GM23248 (cell line): ENCODE results near the gene CAMTA1. TPM values are rescaled to one million over a fixed set of nuclear protein-coding genes. Genes with fewer than 3 reads are reported as not detected.

Experiments used
- DNase-seq: peaks from one replicate; pipeline ENCODE4 v3.0.0-alpha.2; 2015
- H2AFZ ChIP-seq: fragments of 200-600 bp; sonication (generic); 2 replicates; pipeline ENCODE4 v1.6.1; 2016; ENCODE audit warnings: antibody characterized with exemption
- H3F3A ChIP-seq: fragments of 200-600 bp; sonication (generic); 2 replicates; pipeline ENCODE4 v1.6.1; 2016; ENCODE audit warnings: mild to moderate bottlenecking, antibody characterized with exemption, mixed run types; ENCODE audit not compliant: insufficient read depth
- H3K27ac ChIP-seq: fragments of 200-600 bp; sonication (generic); 2 replicates; pipeline ENCODE4 v1.5.1; 2016; ENCODE audit warnings: mild to moderate bottlenecking
- H3K27me3 ChIP-seq: fragments of 200-600 bp; sonication (generic); replicated peaks from 2 replicates; pipeline ENCODE4 v1.6.1; 2016; ENCODE audit warnings: mild to moderate bottlenecking; ENCODE audit not compliant: insufficient read depth
- H3K36me3 ChIP-seq: fragments of 200-600 bp; sonication (generic); 2 replicates; pipeline ENCODE4 v1.6.1; 2016; ENCODE audit warnings: low read depth, mild to moderate bottlenecking
- H3K4me1 ChIP-seq: fragments of 200-600 bp; sonication (generic); 2 replicates; pipeline ENCODE4 v1.6.1; 2016; ENCODE audit warnings: mild to moderate bottlenecking; ENCODE audit not compliant: insufficient read depth
- H3K4me2 ChIP-seq: fragments of 200-600 bp; sonication (generic); one replicate; pipeline ENCODE4 v1.6.1; 2016; ENCODE audit warnings: mild to moderate bottlenecking; ENCODE audit not compliant: unreplicated experiment
- H3K4me3 ChIP-seq: fragments of 200-600 bp; sonication (generic); 2 replicates; pipeline ENCODE4 v1.5.1; 2016; ENCODE audit warnings: mild to moderate bottlenecking
- H3K79me2 ChIP-seq: fragments of 200-600 bp; sonication (generic); 2 replicates; pipeline ENCODE4 v1.6.1; 2016; ENCODE audit warnings: mild to moderate bottlenecking; ENCODE audit not compliant: insufficient read depth
- H3K9ac ChIP-seq: fragments of 200-600 bp; sonication (generic); 2 replicates; pipeline ENCODE4 v1.6.1; 2016; ENCODE audit warnings: mild to moderate bottlenecking
- H3K9me2 ChIP-seq: fragments of 200-600 bp; sonication (generic); 2 replicates; pipeline ENCODE4 v1.6.1; 2016; ENCODE audit warnings: mixed run types, mild to moderate bottlenecking, moderate library complexity; ENCODE audit not compliant: insufficient read depth
- H3K9me3 ChIP-seq: fragments of 200-600 bp; sonication (generic); one replicate; pipeline ENCODE4 v1.6.1; 2017; ENCODE audit warnings: low read depth
- H4K20me1 ChIP-seq: fragments of 200-600 bp; sonication (generic); 2 replicates; pipeline ENCODE4 v1.6.0; 2016; ENCODE audit not compliant: insufficient read depth
- EZH2 ChIP-seq: fragments of 200-600 bp; sonication (generic); IDR thresholded peaks from 2 replicates; pipeline ENCODE4 v1.6.1; 2018; ENCODE audit warnings: antibody characterized with exemption, mild to moderate bottlenecking; ENCODE audit not compliant: insufficient read depth, poor library complexity, severe bottlenecking
- EZH2phosphoT487 ChIP-seq: fragments of 200-600 bp; sonication (generic); IDR thresholded peaks from 2 replicates; pipeline ENCODE4 v1.6.1; 2018; ENCODE audit warnings: antibody characterized with exemption, moderate library complexity, mild to moderate bottlenecking, low read depth; ENCODE audit not compliant: insufficient read depth
- WGBS, 2 experiments: methylation state at CpG; one replicate each; pipeline ENCODE4 v1.1.6; 2015 to 2017; ENCODE audit warnings: low lambda C conversion rate in 2 of 2, low coverage in 1 of 2; ENCODE audit errors: missing lambda C conversion rate in 2 of 2; 5-methylcytosine and 5-hydroxymethylcytosine counted together
- in situ Hi-C: fragments of 300-500 bp; cut with MboI; formaldehyde crosslinking; loops from 2 replicates; pipeline ENCODE4 v1.15.0; 2020
- polyA plus RNA-seq: library from polyadenylated mRNA; unstranded; fragments of >200 nt; fragmentation: Nextera tagmentation; extraction: Ambion mirVana; gene quantifications from 2 replicates; pipeline ENCODE4 v1.2.1, GENCODE V29; 2016
- total RNA-seq: library from RNA; depleted of rRNA; stranded (reverse); fragments of >200 nt; shearing (Covaris generic); gene quantifications from 2 replicates; pipeline ENCODE4 v1.2.3, GENCODE V29; 2014

CAMTA1 gene
- total and polyA plus RNA-seq, 2 experiments from 2014 or later, result 50.1 to 165 TPM

DNA sequence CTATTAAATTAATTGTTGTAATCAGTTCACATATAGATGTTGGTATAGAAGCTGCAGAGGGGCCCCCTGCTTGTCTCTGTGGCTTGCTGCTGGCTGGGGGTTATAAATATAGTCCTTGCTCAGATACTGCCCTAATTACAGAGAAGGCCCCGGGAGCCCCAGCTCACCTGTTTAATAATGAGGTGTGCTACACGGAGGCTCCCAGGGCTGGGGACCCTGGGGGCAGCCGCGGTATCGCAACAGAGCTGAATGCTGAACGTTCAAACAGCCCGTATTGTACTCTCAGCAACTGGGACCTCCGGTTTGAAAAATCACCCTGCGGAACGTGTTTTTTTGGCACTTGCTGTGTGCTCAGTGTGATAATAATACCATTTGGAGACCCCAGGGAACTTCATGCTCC, 309.3 kb downstream of the CAMTA1 start:
- Histone ChIP-seq H3K9me3 (no peaks in the 10 kb centered on the region), H3K36me3 (no peaks in the 10 kb centered on the region), H3K4me2 (no peak overlapping the region), H3K27ac (no peak overlapping the region), H3K4me3 (no peak overlapping the region), H3K9ac (no peak overlapping the region), H3F3A (no peaks in the 10 kb centered on the region), H3K4me1 (no peaks in the 10 kb centered on the region), H3K79me2 (no peaks in the 10 kb centered on the region), H3K27me3 (peaks cover 56% of the 10 kb centered on the region), H2AFZ (no peak overlapping the region), H3K9me2 (no peaks in the 10 kb centered on the region), H4K20me1 (no peaks in the 10 kb centered on the region)
- 60 to 64% methylated on average over 10 of the region's 10 CpGs for WGBS, 2 experiments
- DNase-seq, result no peak
- TF ChIP-seq EZH2phosphoT487, result no peak
- TF ChIP-seq EZH2, result no peak
- in situ Hi-C loops, result no loop called here

DNA sequence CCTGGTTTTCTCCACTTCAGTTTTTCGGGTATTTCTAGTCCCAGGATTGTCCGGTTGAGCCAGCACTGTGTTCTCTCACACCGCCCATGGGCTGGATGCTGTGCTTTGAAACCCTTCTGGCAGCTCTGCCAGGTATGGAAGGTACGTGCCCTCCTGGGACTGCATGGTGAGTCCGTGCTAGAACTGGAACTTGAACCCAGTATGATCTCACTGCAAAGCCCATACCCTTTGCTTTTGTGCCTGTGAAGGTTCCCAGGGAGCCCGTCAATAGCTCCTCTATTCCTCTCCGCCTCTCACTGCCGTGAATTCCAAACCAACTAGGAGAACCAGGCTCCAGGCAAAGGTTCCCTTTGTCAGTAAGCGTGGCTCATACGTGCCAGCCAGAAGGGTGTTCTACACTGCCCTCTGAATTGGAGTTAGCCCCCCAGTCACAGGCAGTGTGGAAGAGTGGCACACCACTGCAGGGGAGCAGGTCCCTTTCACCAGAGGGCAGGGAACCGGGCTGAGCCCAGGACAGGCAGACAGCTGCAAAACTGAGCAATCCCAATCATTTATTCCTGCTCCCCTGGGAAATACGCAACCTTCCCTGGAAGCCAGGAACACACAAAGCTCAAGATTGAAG, 310.2 kb downstream of the CAMTA1 start:
- Histone ChIP-seq H3K36me3 (no peaks in the 10 kb centered on the region), H4K20me1 (no peaks in the 10 kb centered on the region), H3K4me1 (no peaks in the 10 kb centered on the region), H2AFZ (no peak overlapping the region), H3K79me2 (no peaks in the 10 kb centered on the region), H3K4me2 (no peak overlapping the region), H3K9me3 (no peaks in the 10 kb centered on the region), H3K27me3 (peaks cover 65% of the 10 kb centered on the region), H3K27ac (no peak overlapping the region), H3F3A (no peaks in the 10 kb centered on the region), H3K9me2 (no peaks in the 10 kb centered on the region), H3K4me3 (no peak overlapping the region), H3K9ac (no peak overlapping the region)
- TF ChIP-seq EZH2, result no peak
- DNase-seq, result no peak
- 54% methylated on average over 12 of the region's 12 CpGs for WGBS, 2 experiments
- in situ Hi-C loops, result no loop called here

DNA sequence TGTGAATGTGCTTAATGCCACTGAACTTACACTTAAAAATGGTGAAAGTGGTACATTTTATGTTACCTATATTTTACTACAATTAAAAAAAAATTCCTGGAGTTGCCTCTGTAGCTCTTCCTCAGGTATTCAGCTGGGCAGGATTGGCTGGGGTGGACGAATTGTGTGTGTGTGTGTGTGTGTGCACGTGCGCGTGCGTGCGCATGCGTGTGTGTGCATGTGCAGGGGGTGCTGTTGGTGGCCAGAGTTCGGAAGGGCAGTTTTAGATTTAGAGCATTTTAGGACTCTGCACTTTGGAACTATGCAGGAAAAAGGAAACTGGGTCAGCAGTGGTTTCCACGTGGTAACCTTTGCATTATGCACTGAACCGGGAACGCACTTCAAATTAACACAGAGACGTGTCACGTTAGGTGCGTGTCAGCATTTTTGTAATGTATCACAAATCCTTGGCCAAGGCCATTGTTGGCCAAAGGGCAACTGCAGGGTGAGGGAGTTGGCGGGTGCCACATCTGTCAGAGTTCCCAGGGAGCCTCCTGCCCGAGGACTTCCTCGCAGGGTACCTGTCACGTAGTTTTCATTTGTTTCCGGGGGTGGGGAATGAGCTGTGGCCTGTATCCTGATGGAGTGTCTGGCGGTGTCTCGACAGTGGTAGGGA, 312.8 kb downstream of the CAMTA1 start:
- Histone ChIP-seq H3F3A (no peaks in the 10 kb centered on the region), H3K9me3 (no peaks in the 10 kb centered on the region), H3K27ac (no peak overlapping the region), H3K4me3 (no peak overlapping the region), H3K27me3 (peaks cover 61% of the 10 kb centered on the region), H3K4me2 (no peak overlapping the region), H3K79me2 (no peaks in the 10 kb centered on the region), H3K9ac (no peak overlapping the region), H4K20me1 (no peaks in the 10 kb centered on the region), H3K4me1 (no peaks in the 10 kb centered on the region), H3K9me2 (no peaks in the 10 kb centered on the region), H3K36me3 (no peaks in the 10 kb centered on the region), H2AFZ (no peak overlapping the region)
- TF ChIP-seq EZH2, result no peak
- no peak for TF ChIP-seq EZH2phosphoT487
- WGBS, 2 experiments, result 68 to 72% methylated on average over 21 of the region's 21 CpGs
- in situ Hi-C loops, result no loop called here
- no peak for DNase-seq

DNA sequence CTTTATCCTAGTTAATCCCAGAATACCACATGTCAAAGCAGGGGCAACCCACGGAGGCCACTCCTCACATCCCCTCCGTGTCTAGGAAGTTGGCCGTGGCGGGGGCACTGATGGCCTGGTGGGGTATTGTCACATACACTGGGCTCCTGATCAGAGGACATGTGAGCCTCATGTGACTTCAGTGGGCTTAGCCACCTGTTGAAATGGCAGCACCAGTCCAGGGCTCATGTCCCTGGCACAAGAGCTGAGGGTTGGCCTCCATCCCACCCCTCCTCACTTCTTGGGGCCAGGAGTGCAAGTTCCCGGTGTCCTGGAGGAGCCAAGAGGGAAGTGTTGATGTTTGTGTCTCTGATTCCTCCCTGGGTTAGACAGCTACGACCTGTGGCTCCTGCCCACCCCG, 313.4 kb downstream of the CAMTA1 start:
- no peaks in the 10 kb centered on the region for H3K4me1 ChIP-seq
- in situ Hi-C loops, result no loop called here
- 54 to 68% methylated on average over 7 of the region's 7 CpGs for WGBS, 2 experiments
- peaks cover 61% of the 10 kb centered on the region for H3K27me3 ChIP-seq
- no peaks in the 10 kb centered on the region for H4K20me1 ChIP-seq
- no peak overlapping the region for H3K4me2 ChIP-seq
- TF ChIP-seq EZH2phosphoT487 (no peak), EZH2 (no peak)
- H3K27ac ChIP-seq, result no peak overlapping the region
- H3K9me2 ChIP-seq, result no peaks in the 10 kb centered on the region
- peaks cover 3% of the 10 kb centered on the region for H3F3A ChIP-seq
- H3K9me3 ChIP-seq, result no peaks in the 10 kb centered on the region
- H3K36me3 ChIP-seq, result no peaks in the 10 kb centered on the region
- no peak for DNase-seq
- no peak overlapping the region for H2AFZ ChIP-seq
- no peaks in the 10 kb centered on the region for H3K79me2 ChIP-seq
- no peak overlapping the region for H3K9ac ChIP-seq
- H3K4me3 ChIP-seq, result no peak overlapping the region
